Breast epithelium (tissue), 3 donors: ENCODE measurements around the gene GABRB3.

Source experiments
- POLR2A ChIP-seq: fragments of 450-650 bp; IDR thresholded peaks from one replicate; pipeline ENCODE4 v1.6.1; 2016; ENCODE audit warnings: antibody characterized with exemption, mild to moderate bottlenecking, moderate library complexity
- POLR2AphosphoS5 ChIP-seq, 3 donors: sonication (generic); formaldehyde crosslinking; IDR thresholded peaks; one replicate each; pipeline ENCODE4 v1.6.1; 2017; ENCODE audit warnings: antibody characterized with exemption in 3 of 3
- TF ChIP-seq, protein P1 (sequence below), 3 donors: fragments of 450-650 bp; IDR thresholded peaks; one replicate each; pipeline ENCODE4 v1.5.1; 2016 to 2017; ENCODE audit warnings: antibody characterized with exemption in 3 of 3, mild to moderate bottlenecking in 3 of 3, moderate library complexity in 3 of 3

DNA sequence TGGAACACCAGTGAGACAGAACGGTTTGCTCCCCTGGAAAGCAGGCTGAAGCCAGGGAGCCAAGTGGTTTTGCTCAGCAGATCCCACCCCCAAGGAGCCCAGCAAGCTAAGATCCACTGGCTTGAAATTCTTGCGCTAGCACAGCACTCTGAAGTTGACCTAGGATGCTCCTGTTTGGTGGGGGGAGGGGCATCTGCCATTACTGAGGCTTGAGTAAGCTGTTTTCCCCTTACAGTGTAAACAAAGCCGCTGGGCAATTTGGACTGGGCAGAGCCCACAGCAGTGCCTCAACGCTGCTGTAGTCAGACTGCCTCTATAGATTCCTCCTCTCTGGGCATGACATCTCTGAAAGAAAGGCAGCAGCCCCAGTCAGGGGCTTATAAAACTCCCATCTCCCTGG, 241.4 kb downstream of the GABRB3 start:
- TF ChIP-seq, protein P1, sequence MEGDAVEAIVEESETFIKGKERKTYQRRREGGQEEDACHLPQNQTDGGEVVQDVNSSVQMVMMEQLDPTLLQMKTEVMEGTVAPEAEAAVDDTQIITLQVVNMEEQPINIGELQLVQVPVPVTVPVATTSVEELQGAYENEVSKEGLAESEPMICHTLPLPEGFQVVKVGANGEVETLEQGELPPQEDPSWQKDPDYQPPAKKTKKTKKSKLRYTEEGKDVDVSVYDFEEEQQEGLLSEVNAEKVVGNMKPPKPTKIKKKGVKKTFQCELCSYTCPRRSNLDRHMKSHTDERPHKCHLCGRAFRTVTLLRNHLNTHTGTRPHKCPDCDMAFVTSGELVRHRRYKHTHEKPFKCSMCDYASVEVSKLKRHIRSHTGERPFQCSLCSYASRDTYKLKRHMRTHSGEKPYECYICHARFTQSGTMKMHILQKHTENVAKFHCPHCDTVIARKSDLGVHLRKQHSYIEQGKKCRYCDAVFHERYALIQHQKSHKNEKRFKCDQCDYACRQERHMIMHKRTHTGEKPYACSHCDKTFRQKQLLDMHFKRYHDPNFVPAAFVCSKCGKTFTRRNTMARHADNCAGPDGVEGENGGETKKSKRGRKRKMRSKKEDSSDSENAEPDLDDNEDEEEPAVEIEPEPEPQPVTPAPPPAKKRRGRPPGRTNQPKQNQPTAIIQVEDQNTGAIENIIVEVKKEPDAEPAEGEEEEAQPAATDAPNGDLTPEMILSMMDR (IDR thresholded peaks at IDR 0.05), result no peak
- TF ChIP-seq POLR2AphosphoS5 (IDR thresholded peaks at IDR 0.05) (no peak), POLR2A (no peak)
